Chondrocyte (in vitro differentiated cells): Measurements from ENCODE around the gene TBC1D23. TPM values are rescaled to one million over a fixed set of nuclear protein-coding genes. Genes with fewer than 3 reads are reported as not detected.
"Not testable (repeated sequence)": the region's sequence is repeated elsewhere in the genome, so short reads cannot be mapped to it uniquely, and the experiment has no call there.

Experiments
- DNase-seq: peaks from one replicate; pipeline ENCODE4 v3.0.0; 2021; ENCODE audit warnings: mixed read lengths, low spot score
- H3K27ac Mint-ChIP-seq: one replicate; pipeline ENCODE4 v1.8.0; 2021; ENCODE audit warnings: mild to moderate bottlenecking, moderate library complexity, mixed read lengths; ENCODE audit not compliant: unreplicated experiment
- H3K27me3 Mint-ChIP-seq: 2 replicates; pipeline ENCODE4 v1.8.0; 2021; ENCODE audit warnings: low read depth, mixed read lengths
- H3K36me3 Mint-ChIP-seq: 2 replicates; pipeline ENCODE4 v1.8.0; 2021; ENCODE audit warnings: low read depth, mixed read lengths
- H3K4me1 Mint-ChIP-seq: 2 replicates; pipeline ENCODE4 v1.8.0; 2021; ENCODE audit warnings: low read depth, mild to moderate bottlenecking, mixed read lengths
- H3K4me3 Mint-ChIP-seq: one replicate; pipeline ENCODE4 v1.8.0; 2021; ENCODE audit warnings: mild to moderate bottlenecking, moderate library complexity, mixed read lengths; ENCODE audit not compliant: unreplicated experiment
- H3K9me3 Mint-ChIP-seq: 2 replicates; pipeline ENCODE4 v1.8.0; 2021; ENCODE audit warnings: low read depth, mixed read lengths
- CTCF ChIP-seq: fragments of 200-600 bp; sonication (generic); IDR thresholded peaks from 2 replicates; pipeline ENCODE4 v1.5.0; 2021; ENCODE audit warnings: antibody characterized with exemption, mild to moderate bottlenecking, moderate library complexity
- total RNA-seq: library from RNA; stranded (reverse); gene quantifications from 3 replicates; pipeline ENCODE4 v1.2.1, GENCODE V29; 2021

Gene TBC1D23
- total RNA-seq, 1 donor from 2014 or later, result 43.5 TPM

- no peaks in the 10 kb centered on the region for H3K9me3 Mint-ChIP-seq
- peaks cover 22% of the 10 kb centered on the region for H3K4me1 Mint-ChIP-seq
- peak; percentile 94 for DNase-seq
- H3K4me3 Mint-ChIP-seq, result peak within 1 kb of the TSS; percentile 76
- no peak for TF ChIP-seq CTCF
- H3K27ac Mint-ChIP-seq, result peak within 1 kb of the TSS; percentile 84
- peaks cover 4% of the 10 kb centered on the region for H3K36me3 Mint-ChIP-seq
- no peaks in the 10 kb centered on the region for H3K27me3 Mint-ChIP-seq
These were observed 73.9 kb downstream of the TBC1D23 start, which contains the start of gene NIT2 for GRCh38 chr3:100334488-100335351. Gene NIT2, plus strand, starts transcription at chr3:100334757. Its CDS starts 35 bp downstream, at chr3:100334792.

- H3K27me3 Mint-ChIP-seq, result no peaks in the 10 kb centered on the region
- H3K4me3 Mint-ChIP-seq, result peak overlapping the region; percentile 76
- H3K27ac Mint-ChIP-seq, result peak overlapping the region; percentile 84
- peaks cover 22% of the 10 kb centered on the region for H3K4me1 Mint-ChIP-seq
- no peak for DNase-seq
- H3K36me3 Mint-ChIP-seq, result peaks cover 4% of the 10 kb centered on the region
- no peaks in the 10 kb centered on the region for H3K9me3 Mint-ChIP-seq
- no peak for TF ChIP-seq CTCF
These were observed 74.6 kb downstream of the TBC1D23 start for GRCh38 chr3:100335434-100335833.

GRCh38 chr3:100336229-100336628 lies 75.4 kb downstream of the TBC1D23 start:
- not testable (repeated sequence) for H3K4me3 Mint-ChIP-seq, H3K27ac Mint-ChIP-seq, H3K27me3 Mint-ChIP-seq, DNase-seq, H3K9me3 Mint-ChIP-seq
- H3K4me1 Mint-ChIP-seq, result peaks cover 22% of the 10 kb centered on the region
- peaks cover 11% of the 10 kb centered on the region for H3K36me3 Mint-ChIP-seq

- no peak overlapping the region for H3K4me3 Mint-ChIP-seq
- no peaks in the 10 kb centered on the region for H3K27me3 Mint-ChIP-seq
- TF ChIP-seq CTCF, result no peak
- peaks cover 23% of the 10 kb centered on the region for H3K4me1 Mint-ChIP-seq
- no peak for DNase-seq
- H3K9me3 Mint-ChIP-seq, result peaks cover 9% of the 10 kb centered on the region
- H3K36me3 Mint-ChIP-seq, result peaks cover 19% of the 10 kb centered on the region
- peak overlapping the region; percentile 0 for H3K27ac Mint-ChIP-seq
These were observed 78.1 kb downstream of the TBC1D23 start for GRCh38 chr3:100338911-100339310.

- Mint-ChIP-seq H3K27ac (no peak overlapping the region), H3K36me3 (peaks cover 23% of the 10 kb centered on the region), H3K9me3 (peaks cover 9% of the 10 kb centered on the region), H3K4me1 (peaks cover 18% of the 10 kb centered on the region), H3K27me3 (no peaks in the 10 kb centered on the region), H3K4me3 (no peak overlapping the region)
- no peak for DNase-seq
- no peak for TF ChIP-seq CTCF
These were observed 79.0 kb downstream of the TBC1D23 start for GRCh38 chr3:100339786-100340185.

GRCh38 chr3:100340527-100340926 lies 79.7 kb downstream of the TBC1D23 start:
- Mint-ChIP-seq H3K27me3 (no peaks in the 10 kb centered on the region), H3K36me3 (peaks cover 27% of the 10 kb centered on the region), H3K27ac (no peak overlapping the region), H3K4me3 (no peak overlapping the region), H3K9me3 (peaks cover 9% of the 10 kb centered on the region), H3K4me1 (peaks cover 12% of the 10 kb centered on the region)
- DNase-seq, result no peak
- no peak for TF ChIP-seq CTCF
